Stimulated activated effector memory CD8-positive, alpha-beta T cell treated with anti-CD3 and anti-CD28 coated beads, Interleukin-12 subunit alpha, Interleukin-12 subunit beta, amount 100 ng/mL, for 72 hours (primary cell): ENCODE measurements around the gene SIDT1.

Experiments used
- ATAC-seq: fragments of 150-1000 bp; cut with Tn5 transposase; 2 replicates; pipeline ENCODE4 v1.10.0; 2021
- DNase-seq, 2 donors: peaks; one replicate each; pipeline ENCODE4 v3.0.0; 2021 to 2022; ENCODE audit warnings: low spot score in 2 of 2
- H3K27ac Mint-ChIP-seq: one replicate; pipeline ENCODE4 v1.8.0; 2022; ENCODE audit warnings: mild to moderate bottlenecking, mixed read lengths
- H3K36me3 Mint-ChIP-seq: one replicate; pipeline ENCODE4 v1.8.0; 2022; ENCODE audit warnings: mild to moderate bottlenecking, mixed read lengths
- H3K4me1 Mint-ChIP-seq: one replicate; pipeline ENCODE4 v1.8.0; 2022; ENCODE audit warnings: mixed read lengths
- H3K4me3 Mint-ChIP-seq: one replicate; pipeline ENCODE4 v1.8.0; 2022; ENCODE audit warnings: mild to moderate bottlenecking, mixed read lengths
- H3K9me3 Mint-ChIP-seq: one replicate; pipeline ENCODE4 v1.8.0; 2022; ENCODE audit warnings: mixed read lengths

The SIDT1 gene

GRCh38 chr3:113531826-113532697, at the start of gene SIDT1:
Gene SIDT1, plus strand, starts transcription at chr3:113532555. Its CDS starts 467 bp downstream, at chr3:113533022.
- peak within 1 kb of the TSS; percentile 99 for H3K4me3 Mint-ChIP-seq
- peak; percentile 83 for ATAC-seq
- H3K9me3 Mint-ChIP-seq, result no peaks in the 10 kb centered on the region
- peak; percentile 28 to 72 for DNase-seq
- H3K36me3 Mint-ChIP-seq, result peaks cover 13% of the 10 kb centered on the region
- peak within 1 kb of the TSS; percentile 96 for H3K27ac Mint-ChIP-seq
- H3K4me1 Mint-ChIP-seq, result peaks cover 33% of the 10 kb centered on the region

- peak overlapping the region; percentile 79 for H3K27ac Mint-ChIP-seq
- peak; percentile 51 for ATAC-seq
- H3K4me1 Mint-ChIP-seq, result peaks cover 17% of the 10 kb centered on the region
These were observed 47.2 kb upstream of the SIDT1 start for GRCh38 chr3:113485161-113485609.

GRCh38 chr3:113495035-113495434, 37.3 kb upstream of the SIDT1 start:
- peak; percentile 43 for ATAC-seq
- Mint-ChIP-seq H3K9me3 (no peaks in the 10 kb centered on the region), H3K4me3 (no peak overlapping the region), H3K4me1 (peaks cover 6% of the 10 kb centered on the region), H3K27ac (no peak overlapping the region), H3K36me3 (peaks cover 28% of the 10 kb centered on the region)
- DNase-seq, result no peak

More at GRCh38 chr3:113485161-113485609, 47.2 kb upstream of the SIDT1 start:
- Mint-ChIP-seq H3K4me3 (peak overlapping the region; percentile 56), H3K36me3 (peaks cover 14% of the 10 kb centered on the region), H3K9me3 (no peaks in the 10 kb centered on the region)
- no peak for DNase-seq

- DNase-seq (no peak), ATAC-seq (no peak)
- H3K4me1 Mint-ChIP-seq, result no peaks in the 10 kb centered on the region
- no peak overlapping the region for H3K27ac Mint-ChIP-seq
- no peaks in the 10 kb centered on the region for H3K9me3 Mint-ChIP-seq
- H3K36me3 Mint-ChIP-seq, result peaks cover 31% of the 10 kb centered on the region
- no peak overlapping the region for H3K4me3 Mint-ChIP-seq
These were observed 35.4 kb upstream of the SIDT1 start for GRCh38 chr3:113496924-113497323.

- Mint-ChIP-seq H3K36me3 (peaks cover 40% of the 10 kb centered on the region), H3K4me3 (no peak overlapping the region), H3K9me3 (no peaks in the 10 kb centered on the region), H3K4me1 (no peaks in the 10 kb centered on the region), H3K27ac (no peak overlapping the region)
- DNase-seq (no peak), ATAC-seq (no peak)
These were observed 33.9 kb upstream of the SIDT1 start for GRCh38 chr3:113498221-113499005.

- no peaks in the 10 kb centered on the region for H3K4me1 Mint-ChIP-seq
- H3K9me3 Mint-ChIP-seq, result no peaks in the 10 kb centered on the region
- DNase-seq (no peak), ATAC-seq (no peak)
- no peak overlapping the region for H3K27ac Mint-ChIP-seq
- no peak overlapping the region for H3K4me3 Mint-ChIP-seq
- H3K36me3 Mint-ChIP-seq, result peaks cover 46% of the 10 kb centered on the region
These were observed 33.3 kb upstream of the SIDT1 start for GRCh38 chr3:113499081-113499480.

- H3K4me3 Mint-ChIP-seq, result no peak overlapping the region
These were observed 30.8 kb upstream of the SIDT1 start for GRCh38 chr3:113501597-113501996.

GRCh38 chr3:113505867-113506266, 26.5 kb upstream of the SIDT1 start:
- Mint-ChIP-seq H3K27ac (no peak overlapping the region), H3K4me1 (no peaks in the 10 kb centered on the region), H3K36me3 (peaks cover 22% of the 10 kb centered on the region), H3K4me3 (no peak overlapping the region), H3K9me3 (no peaks in the 10 kb centered on the region)
- ATAC-seq, result no peak
- no peak for DNase-seq

More at GRCh38 chr3:113501597-113501996, 30.8 kb upstream of the SIDT1 start:
- DNase-seq, result no peak
- ATAC-seq, result no peak
- H3K9me3 Mint-ChIP-seq, result no peaks in the 10 kb centered on the region
- no peaks in the 10 kb centered on the region for H3K4me1 Mint-ChIP-seq
- no peak overlapping the region for H3K27ac Mint-ChIP-seq
- peaks cover 51% of the 10 kb centered on the region for H3K36me3 Mint-ChIP-seq

- no peaks in the 10 kb centered on the region for H3K4me1 Mint-ChIP-seq
- DNase-seq (no peak), ATAC-seq (no peak)
- peaks cover 13% of the 10 kb centered on the region for H3K36me3 Mint-ChIP-seq
- no peak overlapping the region for H3K27ac Mint-ChIP-seq
- H3K4me3 Mint-ChIP-seq, result no peak overlapping the region
- no peaks in the 10 kb centered on the region for H3K9me3 Mint-ChIP-seq
These were observed 24.8 kb upstream of the SIDT1 start for GRCh38 chr3:113507501-113508067.

GRCh38 chr3:113508966-113509365, 23.4 kb upstream of the SIDT1 start:
- no peak overlapping the region for H3K4me3 Mint-ChIP-seq
- no peak for ATAC-seq
- no peaks in the 10 kb centered on the region for H3K9me3 Mint-ChIP-seq
- H3K4me1 Mint-ChIP-seq, result no peaks in the 10 kb centered on the region
- peaks cover 6% of the 10 kb centered on the region for H3K36me3 Mint-ChIP-seq
- H3K27ac Mint-ChIP-seq, result no peak overlapping the region
- DNase-seq, result no peak

- no peaks in the 10 kb centered on the region for H3K36me3 Mint-ChIP-seq
- peaks cover 6% of the 10 kb centered on the region for H3K4me1 Mint-ChIP-seq
- no peak for DNase-seq
- no peak overlapping the region for H3K4me3 Mint-ChIP-seq
- ATAC-seq, result no peak
- H3K27ac Mint-ChIP-seq, result no peak overlapping the region
- H3K9me3 Mint-ChIP-seq, result no peaks in the 10 kb centered on the region
These were observed 18.0 kb upstream of the SIDT1 start for GRCh38 chr3:113514265-113514769.

GRCh38 chr3:113516115-113516505, 16.2 kb upstream of the SIDT1 start:
- Mint-ChIP-seq H3K27ac (no peak overlapping the region), H3K4me1 (peaks cover 6% of the 10 kb centered on the region), H3K9me3 (no peaks in the 10 kb centered on the region), H3K4me3 (no peak overlapping the region), H3K36me3 (no peaks in the 10 kb centered on the region)
- DNase-seq (no peak), ATAC-seq (no peak)

GRCh38 chr3:113521981-113522380, 10.4 kb upstream of the SIDT1 start:
- no peak overlapping the region for H3K4me3 Mint-ChIP-seq
- H3K36me3 Mint-ChIP-seq, result no peaks in the 10 kb centered on the region
- no peaks in the 10 kb centered on the region for H3K9me3 Mint-ChIP-seq
- ATAC-seq (no peak), DNase-seq (no peak)
- H3K27ac Mint-ChIP-seq, result no peak overlapping the region
- no peaks in the 10 kb centered on the region for H3K4me1 Mint-ChIP-seq

GRCh38 chr3:113523241-113523640, 9.1 kb upstream of the SIDT1 start:
- DNase-seq (no peak), ATAC-seq (no peak)
- H3K27ac Mint-ChIP-seq, result no peak overlapping the region
- H3K36me3 Mint-ChIP-seq, result no peaks in the 10 kb centered on the region
- no peaks in the 10 kb centered on the region for H3K4me1 Mint-ChIP-seq
- no peak overlapping the region for H3K4me3 Mint-ChIP-seq
- no peaks in the 10 kb centered on the region for H3K9me3 Mint-ChIP-seq
